Endothelial cell of umbilical vein (primary cell): ENCODE results near the gene GNAZ. TPM values are rescaled to one million over a fixed set of nuclear protein-coding genes. Genes with fewer than 3 reads are reported as not detected.

ENCODE experiments used
- BruUV-seq: library from RNA; stranded (reverse); fragments of 400-500 nt; replicated peaks from 2 replicates; lab custom pipeline; 2021; lab: Mats Ljungman, UMichigan
- CTCF ChIA-PET: fragments of 300-600, 350-600 bp; sonication (Branson Sonifier 250); formaldehyde crosslinking; loops from one replicate; lab custom pipeline; 2021; ENCODE audit warnings: antibody characterized with exemption, inconsistent platforms; lab: Charles Lee
- POLR2A ChIA-PET: fragments of 300-600, 350-600 bp; sonication (Branson Sonifier 250); formaldehyde crosslinking; loops from one replicate; lab custom pipeline; 2021; ENCODE audit warnings: antibody characterized with exemption, inconsistent platforms; lab: Charles Lee
- DNase-seq: peaks from one replicate; pipeline ENCODE4 v3.0.0-alpha.2; 2011; ENCODE audit warnings: low read depth, low spot score
- FAIRE-seq: peaks from 2 replicates; lab custom pipeline; 2011; peaks lifted over from hg19 to GRCh38; lab: Jason Lieb, UNC
- H2AFZ ChIP-seq: 2 replicates; pipeline ENCODE4 v1.6.0; 2012; ENCODE audit warnings: low read depth, low read length, control low read depth, inconsistent platforms
- H3K27ac ChIP-seq: 2 replicates; pipeline ENCODE4 v1.5.1; 2011; ENCODE audit warnings: low read depth, mild to moderate bottlenecking, control low read depth, low read length, moderate library complexity; ENCODE audit not compliant: insufficient read depth
- H3K27me3 ChIP-seq, 2 experiments: 2 replicates each; pipeline versions ENCODE4 v1.6.0 to v1.6.1; 2011; ENCODE audit warnings: low read length in 2 of 2, mixed read lengths in 1 of 2; ENCODE audit not compliant: control insufficient read depth in 2 of 2, insufficient read depth in 2 of 2
- H3K36me3 ChIP-seq, 2 experiments: 2 replicates in 1 of 2; 3 replicates in 1 of 2; pipeline ENCODE4 v1.5.1; 2011; ENCODE audit warnings: low read length in 2 of 2, mild to moderate bottlenecking in 1 of 2, moderate library complexity in 1 of 2; ENCODE audit not compliant: control insufficient read depth in 2 of 2, insufficient read depth in 2 of 2; ENCODE audit errors: extremely low read depth in 1 of 2
- H3K4me1 ChIP-seq: 3 replicates; pipeline ENCODE4 v1.5.1; 2011; ENCODE audit warnings: mild to moderate bottlenecking, low read length; ENCODE audit not compliant: control insufficient read depth, insufficient read depth; ENCODE audit errors: extremely low read depth
- H3K4me2 ChIP-seq: 2 replicates; pipeline ENCODE4 v1.6.1; 2011; ENCODE audit warnings: low read length, control low read depth, mixed read lengths; ENCODE audit not compliant: insufficient read depth
- H3K4me3 ChIP-seq, 3 experiments: fragments of 200-600 bp in 1 of 3; sonication (generic), shearing (Covaris generic) in 1 of 3; replicated peaks in 1 of 3; 2 replicates each; pipeline ENCODE4 v1.5.1; 2011 to 2016; ENCODE audit warnings: control low read depth in 3 of 3, low read length in 3 of 3, mild to moderate bottlenecking in 2 of 3, inconsistent platforms in 1 of 3, low read depth in 1 of 3, moderate library complexity in 1 of 3; ENCODE audit not compliant: insufficient read depth in 1 of 3
- H3K79me2 ChIP-seq: 2 replicates; pipeline ENCODE4 v1.6.0; 2012; ENCODE audit warnings: low read length, inconsistent platforms; ENCODE audit not compliant: control insufficient read depth, insufficient read depth
- H3K9ac ChIP-seq: replicated peaks from 2 replicates; pipeline ENCODE3; 2011; ENCODE audit warnings: low read length, control low read depth; ENCODE audit not compliant: insufficient read depth; ENCODE audit errors: extremely low read depth
- H3K9me1 ChIP-seq: replicated peaks from 3 replicates; pipeline ENCODE4 v1.6.0; 2011; ENCODE audit warnings: mild to moderate bottlenecking, low read length; ENCODE audit not compliant: control insufficient read depth, insufficient read depth; ENCODE audit errors: extremely low read depth
- H3K9me3 ChIP-seq: replicated peaks from 2 replicates; pipeline ENCODE4 v1.5.1; 2012; ENCODE audit warnings: low read length, inconsistent platforms; ENCODE audit not compliant: control insufficient read depth, insufficient read depth
- H4K20me1 ChIP-seq: replicated peaks from 2 replicates; pipeline ENCODE3; 2011; ENCODE audit warnings: mild to moderate bottlenecking, low read length; ENCODE audit not compliant: control insufficient read depth, insufficient read depth; ENCODE audit errors: extremely low read depth
- EZH2 ChIP-seq: IDR thresholded peaks from 2 replicates; pipeline ENCODE4 v1.6.1; 2012; ENCODE audit warnings: borderline replicate concordance, low read depth, mild to moderate bottlenecking, moderate library complexity, low read length, inconsistent platforms; ENCODE audit not compliant: severe bottlenecking
- FOS ChIP-seq: IDR thresholded peaks from 2 replicates; pipeline ENCODE4 v1.6.1; 2011; ENCODE audit warnings: mild to moderate bottlenecking, low read length, moderate library complexity, borderline replicate concordance; ENCODE audit not compliant: insufficient read depth
- GATA2 ChIP-seq: IDR thresholded peaks from 2 replicates; pipeline ENCODE4 v1.7.0; 2011; ENCODE audit warnings: low read depth, mild to moderate bottlenecking, moderate library complexity, mixed read lengths, low read length; ENCODE audit not compliant: insufficient read length, insufficient read depth
- JUN ChIP-seq: IDR thresholded peaks from 2 replicates; pipeline ENCODE4 v1.6.1; 2011; ENCODE audit warnings: borderline replicate concordance, low read depth; ENCODE audit not compliant: insufficient read length, insufficient read depth
- MYC ChIP-seq: IDR thresholded peaks from one replicate; pipeline ENCODE4 v1.6.1; 2011; ENCODE audit warnings: mild to moderate bottlenecking, low read depth, low read length
- POLR2A ChIP-seq: IDR thresholded peaks from 2 replicates; pipeline ENCODE4 v1.6.1; 2012; ENCODE audit warnings: low read depth, mild to moderate bottlenecking, control low read depth, low read length
- POLR2AphosphoS5 ChIP-seq: IDR thresholded peaks from 2 replicates; pipeline ENCODE4 v1.6.1; 2012; ENCODE audit warnings: low read depth, mild to moderate bottlenecking, control low read depth, low read length, moderate library complexity; ENCODE audit not compliant: insufficient read depth
- dilution Hi-C: fragments of 300-500 bp; cut with MboI; formaldehyde crosslinking; loops from one replicate; pipeline ENCODE4 v1.15.0; 2019; ENCODE audit warnings: low sequenced_read_pairs; ENCODE audit not compliant: extremely low pct_ligation_motif_present
- intact Hi-C: fragments of 100-400 bp; cut with micrococcal nuclease; formaldehyde crosslinking; loops from one replicate; pipeline ENCODE4 v1.10.0; 2022
- polyA plus RNA-seq, 4 experiments: library from polyadenylated mRNA; depleted of rRNA in 3 of 4; stranded (reverse) in 3 of 4; unstranded in 1 of 4; fragments of >200 nt; gene quantifications; 2 replicates each; pipeline versions ENCODE4 v1.2.1 to v1.2.3, GENCODE V29; 2011 to 2012; ENCODE audit warnings: missing spikeins in 1 of 4
- total RNA-seq: library from RNA; stranded (reverse); gene quantifications from 2 replicates; pipeline ENCODE4 v1.2.3, GENCODE V29; 2021
- TF ChIP-seq, protein P1 (sequence below): IDR thresholded peaks from 2 replicates; pipeline ENCODE4 v1.6.1; 2011; ENCODE audit not compliant: insufficient read depth, insufficient read length
- TF ChIP-seq, protein P2 (sequence below), 2 donors: IDR thresholded peaks; 1 replicate in 1 of 2; 2 replicates in 1 of 2; pipeline ENCODE4 v1.5.1; 2011; ENCODE audit warnings: low read length in 2 of 2, mild to moderate bottlenecking in 2 of 2, moderate library complexity in 2 of 2, control low read depth in 1 of 2, inconsistent platforms in 1 of 2, low read depth in 1 of 2; ENCODE audit not compliant: insufficient read depth in 1 of 2; ENCODE audit errors: extremely low read depth in 1 of 2

The GNAZ gene
- total and polyA plus RNA-seq, 2 donors (not counting 3 experiments of a cell fraction or from before 2014, with no cell fraction given): 0.44 to 0.86 TPM

DNA sequence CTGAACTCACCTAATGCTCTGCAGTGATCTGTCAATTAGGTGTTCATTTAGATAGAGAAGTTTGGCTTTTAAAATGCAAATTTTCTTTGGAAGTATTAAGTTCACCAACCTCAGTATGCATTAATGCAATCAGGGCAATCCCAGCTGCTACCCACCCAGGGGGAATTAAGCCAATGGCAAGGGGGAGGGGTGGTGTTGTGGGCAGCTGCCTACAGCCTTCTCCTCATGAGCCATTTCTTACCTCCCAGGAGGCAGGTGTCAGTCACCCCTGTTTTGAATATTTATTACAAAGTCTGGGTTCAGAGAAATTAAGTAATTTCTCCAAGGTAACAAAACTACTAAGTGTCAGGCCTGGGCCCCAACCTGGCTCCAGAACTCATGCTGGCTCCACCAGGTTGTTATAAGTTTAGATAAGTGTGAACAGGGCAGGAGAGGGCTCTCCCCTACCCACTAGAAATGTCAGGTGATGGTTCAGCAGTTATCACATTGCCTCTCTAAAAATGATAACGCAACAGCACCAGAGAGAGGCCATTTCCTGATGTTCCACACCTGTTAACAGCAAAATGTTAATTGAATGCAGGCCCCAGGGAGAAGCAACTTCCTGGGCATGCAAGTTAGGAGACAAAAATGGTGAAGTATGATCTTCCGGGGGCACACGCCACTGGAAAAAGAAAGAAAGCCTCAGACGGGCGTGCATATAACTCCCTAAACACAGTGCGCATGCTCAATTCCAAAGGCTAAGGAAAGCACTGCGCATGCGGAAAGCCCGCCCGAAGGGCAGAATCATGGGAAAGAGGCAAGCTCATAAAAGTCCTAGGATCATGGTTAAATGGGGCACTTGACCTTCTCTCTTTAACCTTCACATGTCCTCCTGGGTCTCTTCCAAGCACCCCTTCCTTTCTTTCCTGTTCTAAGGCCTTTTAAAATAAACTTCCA, 35.4 kb upstream of the GNAZ start:
- no peak for FAIRE-seq
- intact Hi-C loops: no loop called here
- POLR2A ChIA-PET: no interaction called here

More for the DNA sequence above, 35.4 kb upstream of the GNAZ start:
- dilution Hi-C loops: no loop called here
- Histone ChIP-seq H3K27ac (no peak overlapping the region), H3K4me3 (no peak overlapping the region), H3K27me3 (peaks cover 0 to 1% of the 10 kb centered on the region in 2 experiments), H3K4me2 (no peak overlapping the region), H2AFZ (no peak overlapping the region), H3K9me1 (no peaks in the 10 kb centered on the region), H3K9ac (no peak overlapping the region), H3K9me3 (no peaks in the 10 kb centered on the region), H3K79me2 (no peaks in the 10 kb centered on the region), H3K4me1 (no peaks in the 10 kb centered on the region), H3K36me3 (no peaks in the 10 kb centered on the region), H4K20me1 (no peaks in the 10 kb centered on the region)
- CTCF ChIA-PET: interaction anchor here (1.6 kb wide), 1 partner anchor 10 kb away, joined by 4 read pairs; no protein-coding TSS in a partner anchor
- no peak for TF ChIP-seq POLR2A
- TF ChIP-seq GATA2: no peak
- TF ChIP-seq, protein P1, sequence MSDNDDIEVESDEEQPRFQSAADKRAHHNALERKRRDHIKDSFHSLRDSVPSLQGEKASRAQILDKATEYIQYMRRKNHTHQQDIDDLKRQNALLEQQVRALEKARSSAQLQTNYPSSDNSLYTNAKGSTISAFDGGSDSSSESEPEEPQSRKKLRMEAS: no peak
- TF ChIP-seq FOS: no peak
- no peak for TF ChIP-seq EZH2
- TF ChIP-seq MYC: no peak
- TF ChIP-seq, protein P2, sequence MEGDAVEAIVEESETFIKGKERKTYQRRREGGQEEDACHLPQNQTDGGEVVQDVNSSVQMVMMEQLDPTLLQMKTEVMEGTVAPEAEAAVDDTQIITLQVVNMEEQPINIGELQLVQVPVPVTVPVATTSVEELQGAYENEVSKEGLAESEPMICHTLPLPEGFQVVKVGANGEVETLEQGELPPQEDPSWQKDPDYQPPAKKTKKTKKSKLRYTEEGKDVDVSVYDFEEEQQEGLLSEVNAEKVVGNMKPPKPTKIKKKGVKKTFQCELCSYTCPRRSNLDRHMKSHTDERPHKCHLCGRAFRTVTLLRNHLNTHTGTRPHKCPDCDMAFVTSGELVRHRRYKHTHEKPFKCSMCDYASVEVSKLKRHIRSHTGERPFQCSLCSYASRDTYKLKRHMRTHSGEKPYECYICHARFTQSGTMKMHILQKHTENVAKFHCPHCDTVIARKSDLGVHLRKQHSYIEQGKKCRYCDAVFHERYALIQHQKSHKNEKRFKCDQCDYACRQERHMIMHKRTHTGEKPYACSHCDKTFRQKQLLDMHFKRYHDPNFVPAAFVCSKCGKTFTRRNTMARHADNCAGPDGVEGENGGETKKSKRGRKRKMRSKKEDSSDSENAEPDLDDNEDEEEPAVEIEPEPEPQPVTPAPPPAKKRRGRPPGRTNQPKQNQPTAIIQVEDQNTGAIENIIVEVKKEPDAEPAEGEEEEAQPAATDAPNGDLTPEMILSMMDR (IDR thresholded peaks at IDR 0.05; ENCODE audit: extremely low read depth in 1 of 2, insufficient read depth in 1 of 2, low read depth in 1 of 2, low read length in 2 of 2): no peak
- no peak for TF ChIP-seq JUN
- no peak for TF ChIP-seq POLR2AphosphoS5
- DNase-seq: no peak
- BruUV-seq: no TSS peak
